ENCODE measurements around the gene TNIP2. TPM values are rescaled to one million over a fixed set of nuclear protein-coding genes. Genes with fewer than 3 reads are reported as not detected.

The TNIP2 gene
- total RNA-seq, 2 experiments from 2014 or later: 26.2 to 32.1 TPM

DNA sequence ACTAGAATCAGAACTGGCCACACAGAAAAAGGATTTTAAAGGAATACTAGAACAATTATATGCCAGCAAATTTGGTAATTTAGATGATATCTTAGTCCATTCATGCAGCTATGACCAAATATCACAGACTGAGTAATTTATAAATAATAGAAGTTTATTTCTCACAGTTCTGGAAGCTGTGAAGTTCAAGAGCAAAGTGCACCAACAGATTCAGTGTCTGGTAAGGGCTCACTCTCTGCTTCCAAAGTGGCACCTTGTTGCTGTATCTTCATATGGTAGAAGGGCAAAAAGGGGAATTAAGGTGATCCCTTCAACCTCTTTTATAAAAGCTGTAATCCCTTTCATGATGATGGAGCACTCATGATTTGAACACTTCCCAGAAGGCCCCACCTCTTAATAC lies 20.3 kb downstream of the TNIP2 start:
- intact Hi-C loops (cut with micrococcal nuclease; ENCODE audit: unreplicated experiment): no loop called here
- H3K36me3 ChIP-seq (ENCODE audit: insufficient read depth, low read length): peaks cover 16% of the 10 kb centered on the region
- no peaks in the 10 kb centered on the region for H4K20me1 ChIP-seq (ENCODE audit: insufficient read depth, low read length)
- no peak overlapping the region for H3K4me3 ChIP-seq (ENCODE audit: low read depth, low read length, poor library complexity, severe bottlenecking)
- H3K79me2 ChIP-seq (ENCODE audit: insufficient read depth, low read depth, low read length): no peaks in the 10 kb centered on the region
- DNase-seq (ENCODE audit: low spot score): no peak
- no peaks in the 10 kb centered on the region for H3K9me2 ChIP-seq (ENCODE audit: insufficient read depth, low read length)
- ChIA-PET CTCF (ENCODE audit: unreplicated experiment) (no interaction called here), POLR2A (interaction anchor here (0.6 kb wide), 1 partner anchor 50 kb away, joined by 4 read pairs; no protein-coding TSS in a partner anchor)
- H3K27ac ChIP-seq (ENCODE audit: low read depth, low read length, poor library complexity, severe bottlenecking): no peak overlapping the region
- H3K9me3 ChIP-seq (ENCODE audit: low read length): no peaks in the 10 kb centered on the region
- H3K4me1 ChIP-seq (ENCODE audit: insufficient read depth, low read length, poor library complexity, severe bottlenecking): no peaks in the 10 kb centered on the region
- BruUV-seq (replicated peaks): no TSS peak
- no peak overlapping the region for H2AFZ ChIP-seq (ENCODE audit: low read length)
- no peak for TF ChIP-seq EZH2phosphoT487 (IDR thresholded peaks at IDR 0.05; ENCODE audit: borderline replicate concordance, low read depth, low read length)
- TF ChIP-seq, protein P1, sequence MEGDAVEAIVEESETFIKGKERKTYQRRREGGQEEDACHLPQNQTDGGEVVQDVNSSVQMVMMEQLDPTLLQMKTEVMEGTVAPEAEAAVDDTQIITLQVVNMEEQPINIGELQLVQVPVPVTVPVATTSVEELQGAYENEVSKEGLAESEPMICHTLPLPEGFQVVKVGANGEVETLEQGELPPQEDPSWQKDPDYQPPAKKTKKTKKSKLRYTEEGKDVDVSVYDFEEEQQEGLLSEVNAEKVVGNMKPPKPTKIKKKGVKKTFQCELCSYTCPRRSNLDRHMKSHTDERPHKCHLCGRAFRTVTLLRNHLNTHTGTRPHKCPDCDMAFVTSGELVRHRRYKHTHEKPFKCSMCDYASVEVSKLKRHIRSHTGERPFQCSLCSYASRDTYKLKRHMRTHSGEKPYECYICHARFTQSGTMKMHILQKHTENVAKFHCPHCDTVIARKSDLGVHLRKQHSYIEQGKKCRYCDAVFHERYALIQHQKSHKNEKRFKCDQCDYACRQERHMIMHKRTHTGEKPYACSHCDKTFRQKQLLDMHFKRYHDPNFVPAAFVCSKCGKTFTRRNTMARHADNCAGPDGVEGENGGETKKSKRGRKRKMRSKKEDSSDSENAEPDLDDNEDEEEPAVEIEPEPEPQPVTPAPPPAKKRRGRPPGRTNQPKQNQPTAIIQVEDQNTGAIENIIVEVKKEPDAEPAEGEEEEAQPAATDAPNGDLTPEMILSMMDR (conservative IDR thresholded peaks at IDR 0.05; ENCODE audit: low read length): no peak
- no peak overlapping the region for H3K4me2 ChIP-seq (ENCODE audit: low read length)

DNA sequence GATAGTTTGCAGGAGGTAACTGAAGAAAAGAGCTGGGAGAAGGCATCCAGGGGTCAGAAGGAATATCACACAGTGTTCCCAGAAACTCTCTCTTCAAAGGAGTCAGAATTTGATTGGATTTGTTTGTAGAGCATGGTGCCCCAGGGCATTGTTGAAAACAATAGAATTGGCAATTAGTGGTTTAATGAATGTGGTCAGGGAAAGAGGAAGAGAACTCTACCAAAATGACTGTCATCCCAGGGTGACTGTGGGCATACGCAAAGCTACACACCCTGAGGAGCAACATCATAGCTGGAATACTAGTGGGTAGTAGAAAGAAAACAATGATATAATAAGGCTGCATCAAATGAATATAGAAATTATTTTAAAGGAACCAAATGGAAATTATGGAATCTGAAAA lies 21.5 kb downstream of the TNIP2 start:
- no peaks in the 10 kb centered on the region for H3K9me3 ChIP-seq (ENCODE audit: low read length)
- TF ChIP-seq, protein P1 (conservative IDR thresholded peaks at IDR 0.05; ENCODE audit: low read length): no peak
- TF ChIP-seq EZH2phosphoT487 (IDR thresholded peaks at IDR 0.05; ENCODE audit: borderline replicate concordance, low read depth, low read length): no peak
- no peak overlapping the region for H3K4me2 ChIP-seq (ENCODE audit: low read length)
- no peak overlapping the region for H3K4me3 ChIP-seq (ENCODE audit: low read depth, low read length, poor library complexity, severe bottlenecking)
- POLR2A ChIA-PET: no interaction called here
- H4K20me1 ChIP-seq (ENCODE audit: insufficient read depth, low read length): no peaks in the 10 kb centered on the region
- H2AFZ ChIP-seq (ENCODE audit: low read length): no peak overlapping the region
- peaks cover 17% of the 10 kb centered on the region for H3K36me3 ChIP-seq (ENCODE audit: insufficient read depth, low read length)
- no peaks in the 10 kb centered on the region for H3K79me2 ChIP-seq (ENCODE audit: insufficient read depth, low read depth, low read length)
- no peak for DNase-seq (ENCODE audit: low spot score)
- H3K27ac ChIP-seq (ENCODE audit: low read depth, low read length, poor library complexity, severe bottlenecking): no peak overlapping the region
- no peaks in the 10 kb centered on the region for H3K9me2 ChIP-seq (ENCODE audit: insufficient read depth, low read length)
- no TSS peak for BruUV-seq (replicated peaks)
- CTCF ChIA-PET (ENCODE audit: unreplicated experiment): no interaction called here
- intact Hi-C loops (cut with micrococcal nuclease; ENCODE audit: unreplicated experiment): no loop called here
- H3K4me1 ChIP-seq (ENCODE audit: insufficient read depth, low read length, poor library complexity, severe bottlenecking): no peaks in the 10 kb centered on the region

DNA sequence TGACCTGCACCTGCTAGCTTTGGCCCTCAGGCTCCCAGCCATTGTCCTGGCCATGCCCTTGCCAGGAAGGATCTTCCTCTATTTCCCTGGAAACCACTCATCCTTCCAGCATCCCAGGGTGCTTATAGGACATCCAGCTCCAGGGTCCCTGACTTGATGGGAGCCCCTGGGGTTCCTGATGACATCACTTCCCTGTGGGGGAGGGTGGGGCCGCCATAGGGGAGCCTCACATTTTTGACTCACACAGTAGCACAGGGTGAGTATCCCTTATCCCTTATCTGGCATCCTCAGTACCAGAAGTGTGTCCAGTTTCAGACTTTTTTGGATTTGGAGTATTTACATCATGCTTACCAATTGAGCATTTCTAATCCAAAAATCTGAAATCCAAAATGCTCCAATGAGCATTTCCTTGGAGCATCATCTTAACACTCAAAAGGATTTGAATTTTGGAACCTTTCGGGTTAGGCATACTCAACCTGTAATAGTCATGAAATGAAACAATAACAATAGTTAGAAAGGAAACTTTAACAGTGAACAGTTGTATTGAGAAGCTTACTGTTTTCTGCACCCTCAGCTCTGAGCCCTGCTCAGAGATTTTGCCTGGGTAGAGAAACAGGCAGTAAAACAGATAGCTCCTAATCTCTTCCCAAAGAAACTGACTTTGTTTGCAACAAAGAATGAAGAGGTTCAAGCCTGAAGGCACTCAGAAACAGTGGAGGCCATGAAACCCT lies 22.1 kb downstream of the TNIP2 start:
- ChIA-PET CTCF (ENCODE audit: unreplicated experiment) (no interaction called here), POLR2A (no interaction called here)
- DNase-seq (ENCODE audit: low spot score): no peak
- BruUV-seq (replicated peaks): no TSS peak
- H2AFZ ChIP-seq (ENCODE audit: low read length): no peak overlapping the region
- peaks cover 23% of the 10 kb centered on the region for H3K36me3 ChIP-seq (ENCODE audit: insufficient read depth, low read length)
- no peaks in the 10 kb centered on the region for H3K79me2 ChIP-seq (ENCODE audit: insufficient read depth, low read depth, low read length)
- no peak overlapping the region for H3K4me3 ChIP-seq (ENCODE audit: low read depth, low read length, poor library complexity, severe bottlenecking)
- intact Hi-C loops (cut with micrococcal nuclease; ENCODE audit: unreplicated experiment): no loop called here
- TF ChIP-seq EZH2phosphoT487 (IDR thresholded peaks at IDR 0.05; ENCODE audit: borderline replicate concordance, low read depth, low read length): no peak
- TF ChIP-seq, protein P1 (conservative IDR thresholded peaks at IDR 0.05; ENCODE audit: low read length): no peak
- H3K4me1 ChIP-seq (ENCODE audit: insufficient read depth, low read length, poor library complexity, severe bottlenecking): no peaks in the 10 kb centered on the region
- no peak overlapping the region for H3K27ac ChIP-seq (ENCODE audit: low read depth, low read length, poor library complexity, severe bottlenecking)
- no peaks in the 10 kb centered on the region for H3K9me2 ChIP-seq (ENCODE audit: insufficient read depth, low read length)
- H3K9me3 ChIP-seq (ENCODE audit: low read length): no peaks in the 10 kb centered on the region
- no peak overlapping the region for H3K4me2 ChIP-seq (ENCODE audit: low read length)
- no peaks in the 10 kb centered on the region for H4K20me1 ChIP-seq (ENCODE audit: insufficient read depth, low read length)
